Spleen (tissue), 7 donors: ENCODE results near the gene ABT1.

Experiments
- POLR2A ChIP-seq, 3 donors: fragments of 450-650 bp; IDR thresholded peaks; one replicate each; pipeline ENCODE4 v1.5.1; 2017; ENCODE audit warnings: antibody characterized with exemption in 3 of 3, mild to moderate bottlenecking in 1 of 3
- POLR2AphosphoS5 ChIP-seq, 3 donors: sonication (generic); formaldehyde crosslinking; IDR thresholded peaks; one replicate each; pipeline ENCODE4 v1.5.1; 2017; ENCODE audit warnings: antibody characterized with exemption in 3 of 3
- TF ChIP-seq, protein P1 (sequence below), 11 experiments: fragments of 200-600 bp in 7 of 11; fragments of 450-650 bp in 4 of 11; sonication (generic) in 4 of 11; IDR thresholded peaks in 8 of 11; conservative IDR thresholded peaks in 3 of 11; 1 replicate in 7 of 11; 2 replicates in 4 of 11; pipeline versions ENCODE4 v1.4.0 to v1.8.0; 2016 to 2021; ENCODE audit warnings: antibody characterized with exemption in 11 of 11, inconsistent platforms in 4 of 11, mild to moderate bottlenecking in 1 of 11
- donor health status: DM: no; HTN: no; CAD: no; lungs with moderate emphysema.
- donor health status: DM: no; HTN: no; CAD: no.
- donor health status: DM: no; HTN: no; CAD: no.

GRCh38 chr6:26578741-26579140 lies 18.0 kb upstream of the ABT1 start:
- TF ChIP-seq, protein P1, sequence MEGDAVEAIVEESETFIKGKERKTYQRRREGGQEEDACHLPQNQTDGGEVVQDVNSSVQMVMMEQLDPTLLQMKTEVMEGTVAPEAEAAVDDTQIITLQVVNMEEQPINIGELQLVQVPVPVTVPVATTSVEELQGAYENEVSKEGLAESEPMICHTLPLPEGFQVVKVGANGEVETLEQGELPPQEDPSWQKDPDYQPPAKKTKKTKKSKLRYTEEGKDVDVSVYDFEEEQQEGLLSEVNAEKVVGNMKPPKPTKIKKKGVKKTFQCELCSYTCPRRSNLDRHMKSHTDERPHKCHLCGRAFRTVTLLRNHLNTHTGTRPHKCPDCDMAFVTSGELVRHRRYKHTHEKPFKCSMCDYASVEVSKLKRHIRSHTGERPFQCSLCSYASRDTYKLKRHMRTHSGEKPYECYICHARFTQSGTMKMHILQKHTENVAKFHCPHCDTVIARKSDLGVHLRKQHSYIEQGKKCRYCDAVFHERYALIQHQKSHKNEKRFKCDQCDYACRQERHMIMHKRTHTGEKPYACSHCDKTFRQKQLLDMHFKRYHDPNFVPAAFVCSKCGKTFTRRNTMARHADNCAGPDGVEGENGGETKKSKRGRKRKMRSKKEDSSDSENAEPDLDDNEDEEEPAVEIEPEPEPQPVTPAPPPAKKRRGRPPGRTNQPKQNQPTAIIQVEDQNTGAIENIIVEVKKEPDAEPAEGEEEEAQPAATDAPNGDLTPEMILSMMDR (IDR thresholded peaks at IDR 0.05 in 8 of 11, conservative IDR thresholded peaks at IDR 0.05 in 3 of 11), result no peak
- TF ChIP-seq POLR2A (IDR thresholded peaks at IDR 0.05) (no peak), POLR2AphosphoS5 (IDR thresholded peaks at IDR 0.05) (no peak)
